GM23338 (cell line): ENCODE measurements around the gene FOXP1. TPM values are rescaled to one million over a fixed set of nuclear protein-coding genes. Genes with fewer than 3 reads are reported as not detected.

ENCODE experiments used
- ATAC-seq: fragments of 200-7000 bp; cut with Tn5 transposase; 3 replicates; pipeline ENCODE4 v1.9.1; 2020
- DNase-seq: peaks from one replicate; pipeline ENCODE4 v3.0.0-alpha.2; 2015; ENCODE audit warnings: low spot score
- H2AFZ ChIP-seq: fragments of 200-600 bp; sonication (generic); 2 replicates; pipeline ENCODE4 v1.8.0; 2016; ENCODE audit warnings: antibody characterized with exemption, mild to moderate bottlenecking, moderate library complexity
- H3F3A ChIP-seq: fragments of 200-600 bp; sonication (generic); replicated peaks from 2 replicates; pipeline ENCODE4 v1.8.0; 2017; ENCODE audit warnings: antibody characterized with exemption, mixed run types, low read depth
- H3K27ac ChIP-seq: fragments of 200-600 bp; sonication (generic); 2 replicates; pipeline ENCODE4 v1.6.1; 2016; ENCODE audit warnings: low read depth
- H3K27me3 ChIP-seq: fragments of 200-600 bp; sonication (generic); 2 replicates; pipeline ENCODE4 v1.8.0; 2016; ENCODE audit warnings: mild to moderate bottlenecking, mixed run types, moderate library complexity; ENCODE audit not compliant: insufficient read depth
- H3K36me3 ChIP-seq: fragments of 200-600 bp; sonication (generic); 2 replicates; pipeline ENCODE4 v1.8.0; 2016; ENCODE audit warnings: mild to moderate bottlenecking; ENCODE audit not compliant: insufficient read depth
- H3K4me1 ChIP-seq: fragments of 200-600 bp; sonication (generic); 2 replicates; pipeline ENCODE4 v1.8.0; 2016; ENCODE audit warnings: mild to moderate bottlenecking, moderate library complexity; ENCODE audit not compliant: insufficient read depth
- H3K4me2 ChIP-seq: fragments of 200-600 bp; sonication (generic); 2 replicates; pipeline ENCODE4 v1.7.1; 2017; ENCODE audit warnings: mixed run types
- H3K4me3 ChIP-seq: fragments of 200-600 bp; sonication (generic); 2 replicates; pipeline ENCODE4 v1.6.1; 2016; ENCODE audit warnings: mixed run types
- H3K79me2 ChIP-seq: fragments of 200-600 bp; sonication (generic); replicated peaks from 2 replicates; pipeline ENCODE4 v1.8.0; 2017; ENCODE audit warnings: mild to moderate bottlenecking; ENCODE audit not compliant: insufficient read depth
- H3K9me2 ChIP-seq: fragments of 200-600 bp; sonication (generic); 2 replicates; pipeline ENCODE4 v1.8.0; 2017; ENCODE audit not compliant: insufficient read depth
- H4K20me1 ChIP-seq: fragments of 200-600 bp; sonication (generic); replicated peaks from 2 replicates; pipeline ENCODE4 v1.8.0; 2017; ENCODE audit warnings: mild to moderate bottlenecking; ENCODE audit not compliant: insufficient read depth
- H3K27ac Mint-ChIP-seq: 2 replicates; pipeline ENCODE4 v1.8.0; 2020; ENCODE audit warnings: inconsistent platforms, mild to moderate bottlenecking, moderate library complexity, mixed read lengths
- H3K27me3 Mint-ChIP-seq: 3 replicates; pipeline ENCODE4 v1.8.0; 2022; ENCODE audit warnings: low read depth, mild to moderate bottlenecking, moderate library complexity, mixed read lengths, inconsistent platforms; ENCODE audit not compliant: insufficient read depth, poor library complexity
- H3K36me3 Mint-ChIP-seq: 3 replicates; pipeline ENCODE4 v1.8.0; 2021; ENCODE audit warnings: low read depth, mild to moderate bottlenecking, inconsistent platforms, moderate library complexity, mixed read lengths
- H3K4me1 Mint-ChIP-seq: 3 replicates; pipeline ENCODE4 v1.8.0; 2020; ENCODE audit warnings: mild to moderate bottlenecking, inconsistent platforms, mixed read lengths
- H3K4me3 Mint-ChIP-seq: 3 replicates; pipeline ENCODE4 v1.8.0; 2021; ENCODE audit warnings: moderate library complexity, mild to moderate bottlenecking, inconsistent platforms, mixed read lengths
- H3K9me3 Mint-ChIP-seq: 3 replicates; pipeline ENCODE4 v1.8.0; 2020; ENCODE audit warnings: moderate library complexity, mild to moderate bottlenecking, inconsistent platforms, mixed read lengths
- CREB1 ChIP-seq: fragments of 250-450 bp; sonication (Bioruptor Pico); IDR thresholded peaks from 2 replicates; pipeline ENCODE4 v1.5.0; 2020; ENCODE audit warnings: low read depth, mild to moderate bottlenecking, moderate library complexity
- EZH2phosphoT487 ChIP-seq: fragments of 200-600 bp; sonication (generic); IDR thresholded peaks from one replicate; pipeline ENCODE4 v1.8.1; 2018; ENCODE audit warnings: antibody characterized with exemption; ENCODE audit not compliant: unreplicated experiment
- JUNB ChIP-seq: IDR thresholded peaks from one replicate; pipeline ENCODE4 v1.6.1; 2016; ENCODE audit warnings: antibody characterized with exemption; ENCODE audit not compliant: unreplicated experiment
- POLR2AphosphoS5 ChIP-seq: IDR thresholded peaks from 2 replicates; pipeline ENCODE4 v1.6.1; 2016; ENCODE audit warnings: antibody characterized with exemption, low read depth
- STAT1 ChIP-seq: IDR thresholded peaks from one replicate; pipeline ENCODE4 v1.6.1; 2016; ENCODE audit warnings: antibody characterized with exemption; ENCODE audit not compliant: unreplicated experiment
- ZNF114 ChIP-seq: fragments of 250-450 bp; sonication (Bioruptor Pico); IDR thresholded peaks from 2 replicates; pipeline ENCODE4 v1.5.0; 2020; ENCODE audit warnings: mild to moderate bottlenecking, moderate library complexity
- polyA plus RNA-seq: library from polyadenylated mRNA; unstranded; fragments of >200 nt; fragmentation: Nextera tagmentation; extraction: Ambion mirVana; gene quantifications from 2 replicates; pipeline ENCODE4 v1.2.1, GENCODE V29; 2016
- total RNA-seq: library from RNA; depleted of rRNA; stranded (reverse); fragments of >200 nt; shearing (Covaris generic); gene quantifications from 2 replicates; pipeline ENCODE4 v1.2.3, GENCODE V29; 2014
- TF ChIP-seq, protein P1 (sequence below), 2 experiments: fragments of 200-600 bp in 1 of 2; sonication (generic) in 1 of 2; conservative IDR thresholded peaks; 2 replicates each; pipeline versions ENCODE4 v1.5.1 to v1.6.1; 2016 to 2017; ENCODE audit warnings: antibody characterized with exemption in 2 of 2, low read depth in 2 of 2, mild to moderate bottlenecking in 2 of 2, moderate library complexity in 1 of 2
- TF ChIP-seq, protein P2 (sequence below): fragments of 250-450 bp; sonication (Bioruptor Pico); IDR thresholded peaks from 2 replicates; pipeline ENCODE4 v1.5.0; 2020; ENCODE audit warnings: mild to moderate bottlenecking, moderate library complexity

FOXP1 gene
- total and polyA plus RNA-seq, 2 experiments from 2014 or later, result 32.9 to 35.5 TPM

DNA sequence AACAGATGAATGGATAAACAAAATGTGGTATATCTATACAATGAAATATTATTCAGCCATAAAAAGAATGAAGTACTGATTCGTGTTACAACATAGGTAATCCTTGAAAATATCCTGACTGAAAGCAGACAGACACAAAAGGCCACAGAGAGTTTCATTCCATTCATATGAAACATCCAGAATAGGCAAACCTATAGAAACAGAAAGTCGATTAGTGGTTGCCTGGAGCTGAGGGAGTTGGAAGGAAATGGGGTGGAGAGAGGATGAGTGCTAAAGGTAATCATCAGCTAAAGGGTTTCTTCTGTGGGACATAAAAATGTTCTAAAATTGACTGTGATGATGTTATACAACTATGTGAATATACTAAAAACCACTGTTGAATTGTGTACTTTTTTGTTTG is 22.9 kb downstream of the FOXP1 start (continued):
- TF ChIP-seq, protein P1, sequence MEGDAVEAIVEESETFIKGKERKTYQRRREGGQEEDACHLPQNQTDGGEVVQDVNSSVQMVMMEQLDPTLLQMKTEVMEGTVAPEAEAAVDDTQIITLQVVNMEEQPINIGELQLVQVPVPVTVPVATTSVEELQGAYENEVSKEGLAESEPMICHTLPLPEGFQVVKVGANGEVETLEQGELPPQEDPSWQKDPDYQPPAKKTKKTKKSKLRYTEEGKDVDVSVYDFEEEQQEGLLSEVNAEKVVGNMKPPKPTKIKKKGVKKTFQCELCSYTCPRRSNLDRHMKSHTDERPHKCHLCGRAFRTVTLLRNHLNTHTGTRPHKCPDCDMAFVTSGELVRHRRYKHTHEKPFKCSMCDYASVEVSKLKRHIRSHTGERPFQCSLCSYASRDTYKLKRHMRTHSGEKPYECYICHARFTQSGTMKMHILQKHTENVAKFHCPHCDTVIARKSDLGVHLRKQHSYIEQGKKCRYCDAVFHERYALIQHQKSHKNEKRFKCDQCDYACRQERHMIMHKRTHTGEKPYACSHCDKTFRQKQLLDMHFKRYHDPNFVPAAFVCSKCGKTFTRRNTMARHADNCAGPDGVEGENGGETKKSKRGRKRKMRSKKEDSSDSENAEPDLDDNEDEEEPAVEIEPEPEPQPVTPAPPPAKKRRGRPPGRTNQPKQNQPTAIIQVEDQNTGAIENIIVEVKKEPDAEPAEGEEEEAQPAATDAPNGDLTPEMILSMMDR (conservative IDR thresholded peaks at IDR 0.05; ENCODE audit: low read depth in 2 of 2), result no peak
- TF ChIP-seq ZNF114 (CRISPR knock-in tag) (no peak), JUNB (no peak), CREB1 (CRISPR knock-in tag) (no peak)

DNA sequence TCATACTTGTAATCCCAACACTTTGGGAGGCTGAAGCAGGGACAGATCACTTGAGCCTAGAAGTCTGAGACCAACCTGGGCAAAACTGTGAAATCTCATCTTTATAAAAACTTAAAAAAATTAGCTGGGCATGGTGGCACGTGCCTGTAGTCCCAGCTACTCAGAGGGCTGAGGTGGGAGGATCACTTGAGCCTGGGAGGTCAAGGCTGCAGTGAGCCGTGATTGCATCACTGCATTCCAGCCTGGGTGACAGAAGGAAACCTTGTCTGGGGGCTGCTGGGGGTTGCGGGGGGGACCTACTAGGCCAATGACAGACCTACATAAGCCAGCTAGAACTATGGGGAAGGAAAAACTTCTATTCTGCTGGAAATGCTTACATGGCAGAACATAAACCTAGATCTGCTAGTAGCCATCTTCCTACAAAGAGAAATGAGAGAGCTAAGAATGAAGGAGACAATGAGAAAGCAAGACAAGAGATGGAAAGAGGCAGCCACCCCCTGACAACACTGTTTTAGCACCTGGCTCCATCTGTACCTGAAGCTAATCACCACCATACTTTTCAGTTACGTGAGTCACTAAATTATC is 23.9 kb downstream of the FOXP1 start:
- TF ChIP-seq, protein P1 (conservative IDR thresholded peaks at IDR 0.05; ENCODE audit: low read depth in 2 of 2), result no peak

DNA sequence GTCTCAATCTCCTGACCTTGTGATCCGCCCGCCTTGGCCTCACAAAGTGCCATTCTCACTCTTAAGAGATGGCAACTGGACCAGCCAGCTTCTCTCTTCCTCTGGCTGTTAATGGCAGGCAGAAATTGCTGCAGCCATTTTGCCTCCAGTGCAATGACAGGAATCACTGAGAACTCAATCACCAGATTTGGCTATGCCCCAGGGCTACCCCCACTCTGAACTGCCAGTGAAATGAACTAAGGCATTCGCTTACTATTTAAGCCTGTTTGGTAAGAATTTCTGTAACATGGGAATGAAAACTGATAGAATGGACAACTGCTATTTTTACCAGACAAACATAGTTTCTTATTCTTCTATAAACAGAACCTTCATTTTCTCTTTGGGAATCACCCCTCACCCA is 24.5 kb downstream of the FOXP1 start:
- Mint-ChIP-seq H3K27ac (no peak overlapping the region), H3K36me3 (peaks cover 6% of the 10 kb centered on the region; the same call in 1 of the 3 replicates), H3K4me1 (peaks cover 3% of the 10 kb centered on the region), H3K4me3 (no peak overlapping the region), H3K9me3 (no peaks in the 10 kb centered on the region), H3K27me3 (peaks cover 3% of the 10 kb centered on the region)
- Histone ChIP-seq H3K9me2 (no peaks in the 10 kb centered on the region), H3K27ac (no peak overlapping the region), H3K4me2 (no peak overlapping the region), H4K20me1 (0 out of 2 replicates have a peak, but pooled peaks cover 3% of the 10 kb centered on the region), H2AFZ (no peak overlapping the region), H3K27me3 (no peaks in the 10 kb centered on the region), H3K36me3 (no peaks in the 10 kb centered on the region), H3F3A (no peaks in the 10 kb centered on the region), H3K4me3 (no peak overlapping the region), H3K4me1 (no peaks in the 10 kb centered on the region), H3K79me2 (no peaks in the 10 kb centered on the region)
- ATAC-seq, result no peak
- DNase-seq, result no peak
- TF ChIP-seq ZNF114 (CRISPR knock-in tag), result no peak
- no peak for TF ChIP-seq JUNB
- TF ChIP-seq, protein P2, sequence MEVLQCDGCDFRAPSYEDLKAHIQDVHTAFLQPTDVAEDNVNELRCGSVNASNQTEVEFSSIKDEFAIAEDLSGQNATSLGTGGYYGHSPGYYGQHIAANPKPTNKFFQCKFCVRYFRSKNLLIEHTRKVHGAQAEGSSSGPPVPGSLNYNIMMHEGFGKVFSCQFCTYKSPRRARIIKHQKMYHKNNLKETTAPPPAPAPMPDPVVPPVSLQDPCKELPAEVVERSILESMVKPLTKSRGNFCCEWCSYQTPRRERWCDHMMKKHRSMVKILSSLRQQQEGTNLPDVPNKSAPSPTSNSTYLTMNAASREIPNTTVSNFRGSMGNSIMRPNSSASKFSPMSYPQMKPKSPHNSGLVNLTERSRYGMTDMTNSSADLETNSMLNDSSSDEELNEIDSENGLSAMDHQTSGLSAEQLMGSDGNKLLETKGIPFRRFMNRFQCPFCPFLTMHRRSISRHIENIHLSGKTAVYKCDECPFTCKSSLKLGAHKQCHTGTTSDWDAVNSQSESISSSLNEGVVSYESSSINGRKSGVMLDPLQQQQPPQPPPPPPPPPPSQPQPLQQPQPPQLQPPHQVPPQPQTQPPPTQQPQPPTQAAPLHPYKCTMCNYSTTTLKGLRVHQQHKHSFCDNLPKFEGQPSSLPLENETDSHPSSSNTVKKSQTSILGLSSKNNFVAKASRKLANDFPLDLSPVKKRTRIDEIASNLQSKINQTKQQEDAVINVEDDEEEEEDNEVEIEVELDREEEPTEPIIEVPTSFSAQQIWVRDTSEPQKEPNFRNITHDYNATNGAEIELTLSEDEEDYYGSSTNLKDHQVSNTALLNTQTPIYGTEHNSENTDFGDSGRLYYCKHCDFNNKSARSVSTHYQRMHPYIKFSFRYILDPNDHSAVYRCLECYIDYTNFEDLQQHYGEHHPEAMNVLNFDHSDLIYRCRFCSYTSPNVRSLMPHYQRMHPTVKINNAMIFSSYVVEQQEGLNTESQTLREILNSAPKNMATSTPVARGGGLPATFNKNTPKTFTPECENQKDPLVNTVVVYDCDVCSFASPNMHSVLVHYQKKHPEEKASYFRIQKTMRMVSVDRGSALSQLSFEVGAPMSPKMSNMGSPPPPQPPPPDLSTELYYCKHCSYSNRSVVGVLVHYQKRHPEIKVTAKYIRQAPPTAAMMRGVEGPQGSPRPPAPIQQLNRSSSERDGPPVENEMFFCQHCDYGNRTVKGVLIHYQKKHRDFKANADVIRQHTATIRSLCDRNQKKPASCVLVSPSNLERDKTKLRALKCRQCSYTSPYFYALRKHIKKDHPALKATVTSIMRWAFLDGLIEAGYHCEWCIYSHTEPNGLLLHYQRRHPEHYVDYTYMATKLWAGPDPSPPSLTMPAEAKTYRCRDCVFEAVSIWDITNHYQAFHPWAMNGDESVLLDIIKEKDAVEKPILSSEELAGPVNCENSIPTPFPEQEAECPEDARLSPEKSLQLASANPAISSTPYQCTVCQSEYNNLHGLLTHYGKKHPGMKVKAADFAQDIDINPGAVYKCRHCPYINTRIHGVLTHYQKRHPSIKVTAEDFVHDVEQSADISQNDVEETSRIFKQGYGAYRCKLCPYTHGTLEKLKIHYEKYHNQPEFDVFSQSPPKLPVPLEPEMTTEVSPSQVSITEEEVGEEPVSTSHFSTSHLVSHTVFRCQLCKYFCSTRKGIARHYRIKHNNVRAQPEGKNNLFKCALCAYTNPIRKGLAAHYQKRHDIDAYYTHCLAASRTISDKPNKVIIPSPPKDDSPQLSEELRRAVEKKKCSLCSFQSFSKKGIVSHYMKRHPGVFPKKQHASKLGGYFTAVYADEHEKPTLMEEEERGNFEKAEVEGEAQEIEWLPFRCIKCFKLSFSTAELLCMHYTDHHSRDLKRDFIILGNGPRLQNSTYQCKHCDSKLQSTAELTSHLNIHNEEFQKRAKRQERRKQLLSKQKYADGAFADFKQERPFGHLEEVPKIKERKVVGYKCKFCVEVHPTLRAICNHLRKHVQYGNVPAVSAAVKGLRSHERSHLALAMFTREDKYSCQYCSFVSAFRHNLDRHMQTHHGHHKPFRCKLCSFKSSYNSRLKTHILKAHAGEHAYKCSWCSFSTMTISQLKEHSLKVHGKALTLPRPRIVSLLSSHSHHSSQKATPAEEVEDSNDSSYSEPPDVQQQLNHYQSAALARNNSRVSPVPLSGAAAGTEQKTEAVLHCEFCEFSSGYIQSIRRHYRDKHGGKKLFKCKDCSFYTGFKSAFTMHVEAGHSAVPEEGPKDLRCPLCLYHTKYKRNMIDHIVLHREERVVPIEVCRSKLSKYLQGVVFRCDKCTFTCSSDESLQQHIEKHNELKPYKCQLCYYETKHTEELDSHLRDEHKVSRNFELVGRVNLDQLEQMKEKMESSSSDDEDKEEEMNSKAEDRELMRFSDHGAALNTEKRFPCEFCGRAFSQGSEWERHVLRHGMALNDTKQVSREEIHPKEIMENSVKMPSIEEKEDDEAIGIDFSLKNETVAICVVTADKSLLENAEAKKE, result no peak
- no peak for TF ChIP-seq CREB1 (CRISPR knock-in tag)
- no peak for TF ChIP-seq EZH2phosphoT487
- TF ChIP-seq POLR2AphosphoS5, result no peak
- no peak for TF ChIP-seq STAT1

More for the DNA sequence above, 23.9 kb downstream of the FOXP1 start:
- peaks cover 3% of the 10 kb centered on the region for H3K27me3 Mint-ChIP-seq
- H3K4me1 ChIP-seq, result no peaks in the 10 kb centered on the region
- H3K27ac Mint-ChIP-seq, result no peak overlapping the region
- H3K9me2 ChIP-seq, result no peaks in the 10 kb centered on the region
- no peak for ATAC-seq
- peaks cover 3% of the 10 kb centered on the region for H3K4me1 Mint-ChIP-seq
- H3K27ac ChIP-seq, result no peak overlapping the region
- H3K36me3 ChIP-seq, result no peaks in the 10 kb centered on the region
- H3F3A ChIP-seq, result no peaks in the 10 kb centered on the region
- no peak overlapping the region for H3K4me2 ChIP-seq
- no peaks in the 10 kb centered on the region for H3K79me2 ChIP-seq
- H4K20me1 ChIP-seq, result 0 out of 2 replicates have a peak, but pooled peaks cover 3% of the 10 kb centered on the region
- no peak for DNase-seq
- H2AFZ ChIP-seq, result no peak overlapping the region
- H3K36me3 Mint-ChIP-seq, result peaks cover 6% of the 10 kb centered on the region; the same call in 1 of the 3 replicates
- no peaks in the 10 kb centered on the region for H3K27me3 ChIP-seq
- no peak overlapping the region for H3K4me3 Mint-ChIP-seq
- H3K4me3 ChIP-seq, result no peak overlapping the region
- H3K9me3 Mint-ChIP-seq, result no peaks in the 10 kb centered on the region
